Upper lobe of left lung (tissue), 4 donors: ENCODE results near the gene MEMO1.
"Not testable (repeated sequence)": the region's sequence is repeated elsewhere in the genome, so short reads cannot be mapped to it uniquely, and the experiment has no call there.

Source experiments
- EP300 ChIP-seq, 4 donors: sonication (generic); formaldehyde crosslinking; IDR thresholded peaks; one replicate each; pipeline ENCODE4 v1.5.1; 2017; ENCODE audit warnings: antibody characterized with exemption in 4 of 4, control low read depth in 2 of 4
- POLR2A ChIP-seq, 4 donors: fragments of 450-650 bp; IDR thresholded peaks; one replicate each; pipeline ENCODE4 v1.5.1; 2016 to 2017; ENCODE audit warnings: antibody characterized with exemption in 4 of 4, mild to moderate bottlenecking in 2 of 4
- POLR2AphosphoS5 ChIP-seq, 2 donors: sonication (generic); formaldehyde crosslinking; IDR thresholded peaks; one replicate each; pipeline ENCODE4 v1.5.1; 2017; ENCODE audit warnings: antibody characterized with exemption in 2 of 2
- TF ChIP-seq, protein P1 (sequence below), 6 experiments: fragments of 450-650 bp in 4 of 6; fragments of 200-600 bp in 2 of 6; sonication (generic) in 2 of 6; IDR thresholded peaks; one replicate each; pipeline ENCODE4 v1.5.1; 2016 to 2019; ENCODE audit warnings: antibody characterized with exemption in 6 of 6

DNA sequence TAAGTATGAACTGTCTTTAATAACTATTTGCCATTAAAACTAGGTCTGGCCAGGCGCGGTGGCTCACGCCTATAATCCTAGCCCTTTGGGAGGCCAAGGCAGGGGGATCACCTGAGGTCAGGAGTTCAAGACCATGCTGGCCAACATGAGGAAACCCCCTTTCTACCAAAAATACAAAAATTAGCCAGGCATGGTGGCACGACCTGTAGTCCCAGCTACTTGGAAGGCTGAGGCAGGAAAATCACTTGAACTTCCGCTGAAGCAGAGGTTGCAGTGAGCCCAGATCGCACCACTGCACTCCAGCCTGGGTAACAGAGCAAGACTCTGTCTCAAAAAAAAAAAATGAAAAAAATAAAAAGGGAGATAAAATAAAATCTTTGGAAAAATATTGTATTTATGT is 44.4 kb downstream of the MEMO1 start:
- TF ChIP-seq POLR2AphosphoS5, POLR2A, EP300 (IDR thresholded peaks at IDR 0.05): not testable (repeated sequence)
- TF ChIP-seq, protein P1, sequence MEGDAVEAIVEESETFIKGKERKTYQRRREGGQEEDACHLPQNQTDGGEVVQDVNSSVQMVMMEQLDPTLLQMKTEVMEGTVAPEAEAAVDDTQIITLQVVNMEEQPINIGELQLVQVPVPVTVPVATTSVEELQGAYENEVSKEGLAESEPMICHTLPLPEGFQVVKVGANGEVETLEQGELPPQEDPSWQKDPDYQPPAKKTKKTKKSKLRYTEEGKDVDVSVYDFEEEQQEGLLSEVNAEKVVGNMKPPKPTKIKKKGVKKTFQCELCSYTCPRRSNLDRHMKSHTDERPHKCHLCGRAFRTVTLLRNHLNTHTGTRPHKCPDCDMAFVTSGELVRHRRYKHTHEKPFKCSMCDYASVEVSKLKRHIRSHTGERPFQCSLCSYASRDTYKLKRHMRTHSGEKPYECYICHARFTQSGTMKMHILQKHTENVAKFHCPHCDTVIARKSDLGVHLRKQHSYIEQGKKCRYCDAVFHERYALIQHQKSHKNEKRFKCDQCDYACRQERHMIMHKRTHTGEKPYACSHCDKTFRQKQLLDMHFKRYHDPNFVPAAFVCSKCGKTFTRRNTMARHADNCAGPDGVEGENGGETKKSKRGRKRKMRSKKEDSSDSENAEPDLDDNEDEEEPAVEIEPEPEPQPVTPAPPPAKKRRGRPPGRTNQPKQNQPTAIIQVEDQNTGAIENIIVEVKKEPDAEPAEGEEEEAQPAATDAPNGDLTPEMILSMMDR (IDR thresholded peaks at IDR 0.05) = not testable (repeated sequence)
